HG03045 (cell line): ENCODE results near the gene NFKB2.

Source experiments
- ATAC-seq: cut with Tn5 transposase; IDR thresholded peaks from one replicate; pipeline ENCODE4 v1.9.1; 2021; ENCODE audit warnings: mild to moderate bottlenecking, moderate library complexity; ENCODE audit not compliant: unreplicated experiment

Gene NFKB2

DNA sequence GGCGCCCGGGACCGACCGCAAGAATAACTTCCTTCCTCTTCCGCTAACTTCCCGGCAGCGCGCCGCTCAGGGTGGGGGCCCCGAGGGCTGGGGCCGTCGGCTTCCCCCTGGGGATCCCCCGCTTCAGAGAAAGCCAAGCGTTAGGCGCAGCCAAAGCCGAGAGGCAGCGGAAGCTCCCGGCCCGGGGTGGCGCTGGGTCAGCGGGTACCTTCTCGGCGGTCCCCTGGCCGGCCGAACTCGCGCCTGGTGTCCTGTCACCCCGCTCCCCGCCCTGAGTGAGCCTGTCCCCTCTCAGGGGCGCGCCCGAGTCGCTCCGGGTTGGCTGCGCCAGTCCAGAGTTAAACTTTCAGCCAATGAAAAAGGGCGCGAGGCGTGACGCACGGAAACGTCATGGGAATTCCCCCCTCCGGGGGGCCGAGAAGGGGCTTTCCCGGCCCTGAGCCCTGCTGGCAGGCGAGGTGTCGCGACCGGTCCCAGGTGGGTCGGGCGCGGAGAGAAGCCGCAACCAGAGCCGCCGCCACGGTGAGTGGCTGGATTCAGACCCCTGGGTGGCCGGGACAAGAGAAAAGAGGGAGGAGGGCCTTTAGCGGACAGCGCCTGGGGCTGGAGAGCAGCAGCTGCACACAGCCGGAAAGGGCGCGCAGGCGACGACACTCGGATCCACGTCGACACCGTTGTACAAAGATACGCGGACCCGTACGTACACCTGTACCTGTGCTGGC is 1.3 kb upstream of the NFKB2 start:
- peak; percentile 81 for ATAC-seq

DNA sequence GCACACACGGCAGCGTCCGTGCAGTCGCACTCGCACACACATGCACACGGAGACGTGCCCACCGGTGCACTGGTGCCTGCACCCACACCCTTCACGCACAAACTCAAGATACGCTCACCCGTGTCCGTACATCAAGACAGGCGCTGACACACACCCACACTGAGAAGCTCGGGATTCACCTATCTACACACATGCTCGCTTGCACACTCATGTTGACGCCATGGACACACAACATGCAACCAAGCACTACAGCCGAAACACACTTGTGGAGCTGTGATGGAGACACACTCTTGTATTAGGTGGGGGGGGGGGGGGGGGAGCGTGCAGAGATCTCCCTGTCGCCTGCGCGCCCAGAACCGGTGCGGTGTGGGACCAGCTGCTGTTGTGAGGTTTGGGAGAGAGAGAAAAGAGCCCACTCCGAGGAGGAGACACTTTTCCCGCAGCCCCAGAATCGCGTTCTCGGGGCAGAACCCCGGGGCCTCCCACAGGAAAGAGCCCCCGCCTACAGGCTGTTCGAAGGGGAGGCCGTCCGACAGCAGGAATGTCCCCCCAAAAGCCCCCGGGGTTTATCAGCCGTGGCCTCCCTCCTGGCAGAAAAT is 605 bp upstream of the NFKB2 start:
- ATAC-seq = peak; percentile 3

DNA sequence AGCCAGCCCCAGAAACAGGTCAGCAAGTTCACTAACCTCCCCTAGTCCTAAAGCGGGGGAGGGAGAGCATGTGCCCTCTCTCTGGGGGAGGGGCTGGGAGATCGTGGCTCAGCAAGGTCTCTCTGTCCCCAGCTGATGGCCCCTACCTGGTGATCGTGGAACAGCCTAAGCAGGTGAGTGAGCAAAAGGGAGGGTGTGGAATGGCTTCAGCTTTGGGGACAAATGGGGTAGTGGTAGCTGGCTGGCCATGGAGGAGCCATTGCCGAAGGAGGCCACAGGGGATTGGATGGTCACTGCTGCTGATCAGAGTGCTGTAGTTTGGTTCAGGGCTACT is 779 bp downstream of the NFKB2 start:
- ATAC-seq = no peak

DNA sequence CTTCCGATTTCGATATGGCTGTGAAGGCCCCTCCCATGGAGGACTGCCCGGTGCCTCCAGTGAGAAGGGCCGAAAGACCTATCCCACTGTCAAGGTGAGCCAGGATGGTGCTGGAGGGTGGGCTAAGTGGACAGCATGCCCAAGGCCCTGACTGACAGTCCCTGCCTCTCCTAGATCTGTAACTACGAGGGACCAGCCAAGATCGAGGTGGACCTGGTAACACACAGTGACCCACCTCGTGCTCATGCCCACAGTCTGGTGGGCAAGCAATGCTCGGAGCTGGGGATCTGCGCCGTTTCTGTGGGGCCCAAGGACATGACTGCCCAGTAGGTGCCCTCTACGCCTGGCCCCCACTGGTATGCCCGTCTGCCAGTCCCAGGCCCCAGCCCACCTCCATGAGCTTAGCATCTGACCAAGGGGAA is 1.2 kb downstream of the NFKB2 start:
- ATAC-seq = no peak

DNA sequence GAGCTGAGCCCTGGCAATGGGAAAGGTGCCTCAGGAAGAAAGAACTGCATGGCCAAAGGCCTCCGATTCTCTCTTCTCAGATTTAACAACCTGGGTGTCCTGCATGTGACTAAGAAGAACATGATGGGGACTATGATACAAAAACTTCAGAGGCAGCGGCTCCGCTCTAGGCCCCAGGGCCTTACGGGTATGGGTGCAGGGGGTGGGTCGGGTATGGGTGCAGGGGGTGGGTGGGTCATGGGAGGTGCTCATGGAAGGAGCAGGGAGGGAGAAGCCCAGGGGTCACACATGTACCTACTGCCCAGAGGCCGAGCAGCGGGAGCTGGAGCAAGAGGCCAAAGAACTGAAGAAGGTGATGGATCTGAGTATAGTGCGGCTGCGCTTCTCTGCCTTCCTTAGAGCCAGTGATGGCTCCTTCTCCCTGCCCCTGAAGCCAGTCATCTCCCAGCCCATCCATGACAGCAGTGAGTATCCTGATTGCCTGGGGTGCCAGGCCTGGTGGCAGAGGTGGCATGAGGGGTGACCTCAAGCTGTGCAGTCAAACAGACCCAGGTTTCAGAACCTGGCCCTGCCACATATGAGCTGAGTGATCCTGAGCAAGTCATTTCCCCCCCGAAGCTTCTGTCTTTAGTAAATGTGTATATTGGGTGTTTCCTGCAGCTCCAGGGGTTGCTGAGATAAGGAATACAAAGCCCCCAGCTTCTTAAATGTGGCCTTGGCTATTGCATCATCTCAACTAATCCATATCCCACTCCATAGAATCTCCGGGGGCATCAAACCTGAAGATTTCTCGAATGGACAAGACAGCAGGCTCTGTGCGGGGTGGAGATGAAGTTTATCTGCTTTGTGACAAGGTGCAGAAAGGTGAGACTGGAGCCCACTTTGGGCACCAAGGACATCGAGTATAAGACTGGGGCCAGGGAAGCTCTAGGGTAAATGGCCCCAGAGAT is 2.0 kb downstream of the NFKB2 start:
- ATAC-seq = no peak

DNA sequence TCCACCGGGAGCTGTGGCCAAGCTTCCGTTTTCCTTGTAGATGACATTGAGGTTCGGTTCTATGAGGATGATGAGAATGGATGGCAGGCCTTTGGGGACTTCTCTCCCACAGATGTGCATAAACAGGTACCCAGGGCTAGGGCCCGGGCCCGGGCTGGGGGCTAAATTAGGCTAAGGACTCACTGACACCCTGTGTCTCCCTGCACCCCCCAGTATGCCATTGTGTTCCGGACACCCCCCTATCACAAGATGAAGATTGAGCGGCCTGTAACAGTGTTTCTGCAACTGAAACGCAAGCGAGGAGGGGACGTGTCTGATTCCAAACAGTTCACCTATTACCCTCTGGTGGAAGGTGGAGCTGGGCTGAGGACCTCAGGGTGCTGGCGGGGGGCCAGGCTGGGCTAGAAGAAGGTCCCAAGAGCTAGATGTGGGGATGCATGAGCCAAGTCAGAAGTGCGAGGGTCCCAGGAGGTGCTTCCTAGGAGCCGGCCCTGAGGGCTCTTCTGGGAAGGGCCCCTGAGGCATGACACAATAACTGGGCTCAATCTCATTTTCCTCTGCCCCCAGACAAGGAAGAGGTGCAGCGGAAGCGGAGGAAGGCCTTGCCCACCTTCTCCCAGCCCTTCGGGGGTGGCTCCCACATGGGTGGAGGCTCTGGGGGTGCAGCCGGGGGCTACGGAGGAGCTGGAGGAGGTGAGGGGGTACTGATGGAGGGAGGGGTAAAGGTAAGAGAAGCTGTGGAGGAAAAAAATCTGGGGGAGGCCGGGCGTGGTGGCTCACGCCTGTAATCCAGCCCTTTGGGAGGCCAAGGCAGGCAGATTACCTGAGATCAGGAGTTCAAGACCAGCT is 2.9 kb downstream of the NFKB2 start:
- no peak for ATAC-seq

DNA sequence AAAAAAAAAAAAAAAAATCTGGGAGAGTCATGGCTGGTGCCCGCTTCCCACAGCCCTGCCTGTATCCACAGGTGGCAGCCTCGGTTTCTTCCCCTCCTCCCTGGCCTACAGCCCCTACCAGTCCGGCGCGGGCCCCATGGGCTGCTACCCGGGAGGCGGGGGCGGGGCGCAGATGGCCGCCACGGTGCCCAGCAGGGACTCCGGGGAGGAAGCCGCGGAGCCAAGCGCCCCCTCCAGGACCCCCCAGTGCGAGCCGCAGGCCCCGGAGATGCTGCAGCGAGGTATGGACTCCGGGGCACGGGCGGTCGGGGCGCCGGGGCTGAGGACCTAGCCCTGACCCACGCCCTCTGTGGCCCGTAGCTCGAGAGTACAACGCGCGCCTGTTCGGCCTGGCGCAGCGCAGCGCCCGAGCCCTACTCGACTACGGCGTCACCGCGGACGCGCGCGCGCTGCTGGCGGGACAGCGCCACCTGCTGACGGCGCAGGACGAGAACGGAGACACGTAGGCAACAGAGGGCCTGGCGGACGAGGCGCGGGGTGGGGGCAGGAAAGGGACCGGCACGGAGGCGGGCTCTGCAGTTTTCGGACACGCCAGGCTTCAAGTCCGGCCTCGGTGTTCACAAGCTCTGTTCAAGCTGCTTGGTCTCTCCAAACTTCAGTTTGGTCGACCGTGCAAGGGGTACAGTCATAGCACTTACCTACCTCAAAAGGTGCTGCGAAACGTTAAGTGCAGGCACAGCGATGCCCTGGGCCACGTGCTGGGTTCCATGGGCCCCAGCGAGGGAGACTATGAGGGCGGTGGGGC is 3.9 kb downstream of the NFKB2 start:
- peak; percentile 30 for ATAC-seq

DNA sequence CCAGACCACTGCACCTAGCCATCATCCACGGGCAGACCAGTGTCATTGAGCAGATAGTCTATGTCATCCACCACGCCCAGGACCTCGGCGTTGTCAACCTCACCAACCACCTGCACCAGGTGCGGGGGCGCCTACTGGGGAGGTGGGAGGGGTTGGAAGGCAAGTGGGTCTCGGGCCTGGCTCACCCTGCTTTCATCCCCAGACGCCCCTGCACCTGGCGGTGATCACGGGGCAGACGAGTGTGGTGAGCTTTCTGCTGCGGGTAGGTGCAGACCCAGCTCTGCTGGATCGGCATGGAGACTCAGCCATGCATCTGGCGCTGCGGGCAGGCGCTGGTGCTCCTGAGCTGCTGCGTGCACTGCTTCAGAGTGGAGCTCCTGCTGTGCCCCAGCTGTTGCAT is 4.6 kb downstream of the NFKB2 start:
- ATAC-seq = no peak

DNA sequence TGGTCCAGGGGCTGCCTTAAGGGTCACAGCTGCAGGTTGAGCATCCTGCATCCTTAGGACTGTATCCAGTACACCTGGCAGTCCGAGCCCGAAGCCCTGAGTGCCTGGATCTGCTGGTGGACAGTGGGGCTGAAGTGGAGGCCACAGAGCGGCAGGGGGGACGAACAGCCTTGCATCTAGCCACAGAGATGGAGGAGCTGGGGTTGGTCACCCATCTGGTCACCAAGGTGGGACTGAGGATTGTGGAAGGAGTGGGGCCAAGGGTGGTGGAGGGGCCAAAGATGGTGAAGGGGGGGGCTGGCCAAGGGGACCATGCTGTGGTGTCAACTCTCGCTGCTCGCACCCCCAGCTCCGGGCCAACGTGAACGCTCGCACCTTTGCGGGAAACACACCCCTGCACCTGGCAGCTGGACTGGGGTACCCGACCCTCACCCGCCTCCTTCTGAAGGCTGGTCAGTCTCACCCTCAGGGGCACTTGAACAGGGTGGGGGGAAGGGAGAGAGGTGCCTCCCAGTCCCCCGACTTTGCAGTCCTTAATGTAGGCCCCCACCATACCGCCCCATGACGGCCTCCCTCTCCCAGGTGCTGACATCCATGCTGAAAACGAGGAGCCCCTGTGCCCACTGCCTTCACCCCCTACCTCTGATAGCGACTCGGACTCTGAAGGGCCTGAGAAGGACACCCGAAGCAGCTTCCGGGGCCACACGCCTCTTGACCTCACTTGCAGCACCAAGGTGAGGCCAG is 5.3 kb downstream of the NFKB2 start:
- ATAC-seq = no peak

DNA sequence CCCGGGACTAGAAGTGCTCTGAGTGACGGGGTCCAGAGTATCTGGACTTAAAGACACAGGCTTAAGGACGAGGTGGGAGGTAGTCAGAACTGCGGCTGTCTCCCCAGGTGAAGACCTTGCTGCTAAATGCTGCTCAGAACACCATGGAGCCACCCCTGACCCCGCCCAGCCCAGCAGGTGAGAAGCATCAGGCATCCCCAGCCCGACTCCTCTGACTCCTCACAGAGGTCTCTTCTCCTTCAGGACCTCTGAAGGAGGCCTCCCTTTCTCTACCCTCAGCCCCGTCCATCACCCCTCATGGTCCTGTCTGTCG is 5.8 kb downstream of the NFKB2 start:
- no peak for ATAC-seq

DNA sequence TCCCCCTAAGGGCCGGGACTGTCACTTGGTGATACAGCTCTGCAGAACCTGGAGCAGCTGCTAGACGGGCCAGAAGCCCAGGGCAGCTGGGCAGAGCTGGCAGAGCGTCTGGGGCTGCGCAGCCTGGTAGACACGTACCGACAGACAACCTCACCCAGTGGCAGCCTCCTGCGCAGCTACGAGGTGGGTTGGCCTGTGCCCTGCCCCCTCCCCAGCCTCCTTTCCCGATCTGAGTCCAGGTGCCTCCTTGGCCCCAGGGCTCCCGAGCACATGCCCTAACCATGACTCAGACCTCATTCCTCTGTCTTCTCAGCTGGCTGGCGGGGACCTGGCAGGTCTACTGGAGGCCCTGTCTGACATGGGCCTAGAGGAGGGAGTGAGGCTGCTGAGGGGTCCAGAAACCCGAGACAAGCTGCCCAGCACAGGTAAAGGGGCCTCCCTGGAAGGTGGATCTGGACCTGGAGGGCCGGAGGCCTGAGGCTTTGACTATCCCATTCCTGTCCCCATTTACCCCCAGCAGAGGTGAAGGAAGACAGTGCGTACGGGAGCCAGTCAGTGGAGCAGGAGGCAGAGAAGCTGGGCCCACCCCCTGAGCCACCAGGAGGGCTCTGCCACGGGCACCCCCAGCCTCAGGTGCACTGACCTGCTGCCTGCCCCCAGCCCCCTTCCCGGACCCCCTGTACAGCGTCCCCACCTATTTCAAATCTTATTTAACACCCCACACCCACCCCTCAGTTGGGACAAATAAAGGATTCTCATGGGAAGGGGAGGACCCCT is 6.4 kb downstream of the NFKB2 start:
- ATAC-seq = no peak

DNA sequence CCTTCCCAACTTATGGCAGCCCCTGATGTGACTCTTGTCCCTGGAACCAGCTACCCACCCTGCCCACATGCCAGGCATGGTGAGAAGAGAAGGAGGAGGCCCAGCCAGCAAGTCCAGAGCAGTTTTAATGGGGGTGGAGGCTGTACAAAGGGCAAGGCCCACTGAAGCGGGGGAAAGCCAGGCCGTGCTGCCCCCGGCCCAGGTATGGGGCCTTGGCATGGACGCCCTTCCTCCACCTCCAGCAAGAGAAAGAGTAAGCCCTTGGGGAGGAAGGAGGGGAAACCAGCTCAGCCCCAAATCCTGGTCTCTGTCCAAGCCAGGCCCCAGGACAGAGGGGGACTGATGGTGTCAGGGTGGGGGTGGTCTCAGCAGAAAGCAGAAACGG is 7.0 kb downstream of the NFKB2 start:
- no peak for ATAC-seq

DNA sequence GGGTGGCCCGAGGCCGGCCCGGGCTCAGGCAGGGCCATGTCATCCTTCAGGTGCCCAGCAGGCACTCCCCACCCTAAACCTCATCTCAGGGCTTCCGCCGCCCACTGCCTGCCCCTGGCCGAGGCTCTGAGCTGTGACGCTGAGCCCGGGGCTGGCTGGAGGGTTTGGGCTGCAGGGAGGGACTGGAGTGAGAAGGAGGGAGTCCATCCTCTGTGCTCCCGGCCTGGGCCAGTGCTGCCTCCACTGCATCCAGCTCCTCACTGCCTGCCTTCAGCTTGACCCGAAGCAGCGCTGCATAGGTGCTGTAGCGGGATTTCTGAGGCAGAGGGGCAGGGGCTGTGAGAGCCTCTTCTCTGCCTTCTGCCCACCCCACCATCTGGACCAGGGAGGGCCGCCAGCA is 7.6 kb downstream of the NFKB2 start:
- ATAC-seq = no peak

DNA sequence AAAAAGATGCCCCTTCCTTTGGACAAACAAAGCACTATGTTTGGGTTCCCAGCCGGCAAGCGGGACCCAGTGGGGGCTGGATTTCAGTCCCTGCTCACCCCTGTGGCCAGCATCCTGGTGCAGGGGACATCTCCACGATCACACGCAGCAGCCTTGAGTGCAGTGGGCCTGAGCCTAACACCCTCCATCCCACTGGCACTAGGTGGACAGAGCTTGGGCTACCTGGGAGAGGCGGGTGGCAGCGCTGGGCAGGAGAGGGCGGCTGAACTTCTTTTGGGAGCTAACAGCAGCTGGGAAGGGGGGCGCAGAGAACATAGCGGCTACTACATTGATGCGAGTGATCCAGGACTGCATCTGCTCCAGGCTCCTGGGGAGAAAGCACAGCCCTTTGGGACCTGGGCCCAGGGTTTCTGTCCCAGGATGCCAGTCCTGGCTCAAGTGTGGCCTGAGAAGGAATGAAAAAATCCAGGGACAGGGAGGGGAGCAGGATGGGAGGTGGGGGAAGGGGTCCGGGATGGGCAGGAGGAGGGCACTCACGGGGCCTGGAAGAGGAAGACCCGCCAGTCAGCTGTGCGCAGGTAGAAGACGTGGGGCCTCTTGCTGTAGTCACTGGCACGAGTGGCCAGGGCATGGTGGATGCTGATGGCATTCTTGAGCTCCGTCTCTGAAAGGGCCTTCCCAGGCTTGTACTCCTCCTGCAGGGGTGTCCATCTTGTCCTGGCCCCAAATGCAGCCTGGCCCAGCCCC is 9.0 kb downstream of the NFKB2 start:
- ATAC-seq = no peak

DNA sequence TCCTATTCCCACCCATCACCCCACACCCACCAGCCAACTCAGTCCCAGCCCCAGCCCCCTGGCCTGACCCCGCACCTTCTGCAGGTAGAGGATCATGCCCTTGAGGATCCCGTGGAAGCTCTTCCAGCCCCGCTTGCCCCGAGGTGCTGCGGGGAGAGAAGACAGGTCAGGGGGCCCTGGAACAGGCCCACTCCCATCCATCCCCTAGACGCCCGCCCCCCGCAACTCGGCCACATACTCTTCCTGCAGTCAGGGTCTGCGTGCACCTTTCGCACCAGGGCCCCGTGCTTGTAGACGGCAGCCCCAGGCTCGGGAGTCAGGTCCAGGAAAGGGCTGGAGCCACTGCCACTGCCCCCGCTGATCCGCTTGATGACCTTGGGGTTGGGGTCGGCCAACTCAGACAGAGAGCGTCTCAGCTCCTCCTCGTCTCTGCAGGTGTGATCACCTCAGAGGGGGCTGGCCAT is 9.6 kb downstream of the NFKB2 start:
- ATAC-seq = no peak

DNA sequence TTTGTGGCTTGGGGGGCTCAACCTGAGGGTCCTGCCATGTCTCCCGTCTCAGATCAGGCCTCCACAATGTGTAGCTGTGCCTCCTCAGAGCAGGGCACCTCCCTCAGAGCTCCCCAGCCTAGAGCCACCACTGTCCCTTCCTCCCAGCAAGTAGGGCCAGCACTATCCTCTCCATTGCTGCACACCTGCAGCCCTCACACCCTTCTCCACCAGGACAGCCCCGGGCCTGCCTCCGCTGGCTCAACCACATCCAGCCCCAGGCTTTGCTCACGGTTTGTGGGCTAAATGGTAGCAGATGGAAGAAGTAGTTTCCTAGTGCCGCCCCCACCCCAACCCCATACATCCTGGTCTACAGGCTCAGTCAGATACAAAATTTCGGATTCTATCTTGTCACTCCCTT is 10.1 kb downstream of the NFKB2 start:
- no peak for ATAC-seq

DNA sequence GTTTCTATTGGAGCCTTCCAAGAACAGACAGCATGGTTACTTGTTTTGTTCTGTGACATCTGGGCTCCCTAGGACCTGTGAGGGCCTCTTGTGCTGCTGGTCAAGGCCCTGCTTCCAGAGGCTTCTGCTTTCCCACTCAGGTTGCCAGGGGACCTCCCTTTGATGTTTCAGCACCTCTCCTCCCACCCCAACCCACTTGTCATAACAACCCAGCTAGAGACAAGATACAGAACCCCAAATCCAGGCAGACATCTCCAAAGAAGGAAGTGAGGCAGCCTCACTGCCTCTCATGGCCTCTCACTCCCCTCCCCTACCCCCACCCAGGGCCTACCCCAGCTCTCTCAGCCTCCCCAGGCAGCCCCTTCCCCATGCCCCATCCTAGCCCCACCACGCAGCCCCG is 11.3 kb downstream of the NFKB2 start:
- ATAC-seq = no peak
